Endodermal cell (in vitro differentiated cells): ENCODE data around the gene HIPK1. TPM values are rescaled to one million over a fixed set of nuclear protein-coding genes. Genes with fewer than 3 reads are reported as not detected.

Experiments
- DNase-seq: peaks from one replicate; pipeline ENCODE4 v3.0.0-alpha.2; 2017
- H3K27ac ChIP-seq: 2 replicates; pipeline ENCODE4 v1.5.1; 2013; ENCODE audit warnings: mild to moderate bottlenecking, low read depth, low read length, moderate library complexity
- H3K27me3 ChIP-seq: 2 replicates; pipeline ENCODE4 v1.6.1; 2013; ENCODE audit warnings: mild to moderate bottlenecking, low read length, moderate library complexity; ENCODE audit not compliant: insufficient read depth, control insufficient read depth, poor library complexity, severe bottlenecking
- H3K36me3 ChIP-seq: 2 replicates; pipeline ENCODE4 v1.7.0; 2013; ENCODE audit warnings: mild to moderate bottlenecking, low read length, moderate library complexity; ENCODE audit not compliant: control insufficient read depth, insufficient read depth
- H3K4me1 ChIP-seq: one replicate; pipeline ENCODE4 v1.7.0; 2013; ENCODE audit warnings: low read length; ENCODE audit not compliant: control insufficient read depth, insufficient read depth
- H3K4me3 ChIP-seq: 2 replicates; pipeline ENCODE4 v1.5.1; 2013; ENCODE audit warnings: mild to moderate bottlenecking, low read length, moderate library complexity
- H3K9ac ChIP-seq: 2 replicates; pipeline ENCODE4 v1.6.1; 2013; ENCODE audit warnings: mild to moderate bottlenecking, low read length, moderate library complexity; ENCODE audit not compliant: poor library complexity, severe bottlenecking; ENCODE audit errors: extremely low read depth
- H3K9me3 ChIP-seq: 2 replicates; pipeline ENCODE4 v1.6.1; 2013; ENCODE audit warnings: mild to moderate bottlenecking, low read length, moderate library complexity; ENCODE audit not compliant: control insufficient read depth
- H3K27ac Mint-ChIP-seq: 2 replicates; pipeline ENCODE4 v1.8.0; 2020; ENCODE audit warnings: mixed read lengths
- H3K27me3 Mint-ChIP-seq: 2 replicates; pipeline ENCODE4 v1.8.0; 2021; ENCODE audit warnings: mild to moderate bottlenecking, mixed read lengths; ENCODE audit not compliant: insufficient read depth
- H3K36me3 Mint-ChIP-seq: 2 replicates; pipeline ENCODE4 v1.8.0; 2020; ENCODE audit warnings: low read depth, mixed read lengths
- H3K4me1 Mint-ChIP-seq: 2 replicates; pipeline ENCODE4 v1.8.0; 2020; ENCODE audit warnings: mixed read lengths
- H3K4me3 Mint-ChIP-seq: 2 replicates; pipeline ENCODE4 v1.8.0; 2020; ENCODE audit warnings: mild to moderate bottlenecking, moderate library complexity, mixed read lengths
- H3K9me3 Mint-ChIP-seq: 2 replicates; pipeline ENCODE4 v1.8.0; 2020; ENCODE audit warnings: mild to moderate bottlenecking, mixed read lengths
- WGBS, 2 experiments: methylation state at CpG; one replicate each; pipeline versions ENCODE4 v1.1.5 to v1.1.7; 2013; ENCODE audit warnings: missing lambda C conversion rate in 2 of 2, mixed read lengths in 1 of 2; ENCODE audit not compliant: insufficient coverage in 1 of 2, insufficient read length in 1 of 2; 5-methylcytosine and 5-hydroxymethylcytosine counted together
- total RNA-seq, 2 donors: library from RNA; stranded (reverse); fragmentation: NEBNext Ultra II Directional in 1 of 2; extraction: Animal tissue kit (Norgen Biotek cat#: 25700) in 1 of 2; gene quantifications; 2 replicates in 1 of 2; 3 replicates in 1 of 2; pipeline ENCODE4 v1.2.1, GENCODE V29; 2021
- TF ChIP-seq, protein P1 (sequence below): fragments of 200-600 bp; sonication (generic); conservative IDR thresholded peaks from 2 replicates; pipeline ENCODE4 v1.5.0; 2021; ENCODE audit warnings: antibody characterized with exemption, mild to moderate bottlenecking

The HIPK1 gene
- total RNA-seq, 2 donors from 2014 or later, result 71.4 to 79.2 TPM

GRCh38 chr1:113950908-113951307, 21.8 kb downstream of the HIPK1 start:
- Histone ChIP-seq H3K9ac (no peak overlapping the region), H3K4me1 (peaks cover 15% of the 10 kb centered on the region), H3K27me3 (no peaks in the 10 kb centered on the region), H3K9me3 (no peaks in the 10 kb centered on the region), H3K4me3 (no peak overlapping the region), H3K27ac (no peak overlapping the region), H3K36me3 (peaks cover 25% of the 10 kb centered on the region)
- Mint-ChIP-seq H3K9me3 (no peaks in the 10 kb centered on the region), H3K27ac (no peak overlapping the region), H3K4me1 (peaks cover 26% of the 10 kb centered on the region), H3K4me3 (no peak overlapping the region), H3K36me3 (peaks cover 19% of the 10 kb centered on the region), H3K27me3 (no peaks in the 10 kb centered on the region)
- TF ChIP-seq, protein P1, sequence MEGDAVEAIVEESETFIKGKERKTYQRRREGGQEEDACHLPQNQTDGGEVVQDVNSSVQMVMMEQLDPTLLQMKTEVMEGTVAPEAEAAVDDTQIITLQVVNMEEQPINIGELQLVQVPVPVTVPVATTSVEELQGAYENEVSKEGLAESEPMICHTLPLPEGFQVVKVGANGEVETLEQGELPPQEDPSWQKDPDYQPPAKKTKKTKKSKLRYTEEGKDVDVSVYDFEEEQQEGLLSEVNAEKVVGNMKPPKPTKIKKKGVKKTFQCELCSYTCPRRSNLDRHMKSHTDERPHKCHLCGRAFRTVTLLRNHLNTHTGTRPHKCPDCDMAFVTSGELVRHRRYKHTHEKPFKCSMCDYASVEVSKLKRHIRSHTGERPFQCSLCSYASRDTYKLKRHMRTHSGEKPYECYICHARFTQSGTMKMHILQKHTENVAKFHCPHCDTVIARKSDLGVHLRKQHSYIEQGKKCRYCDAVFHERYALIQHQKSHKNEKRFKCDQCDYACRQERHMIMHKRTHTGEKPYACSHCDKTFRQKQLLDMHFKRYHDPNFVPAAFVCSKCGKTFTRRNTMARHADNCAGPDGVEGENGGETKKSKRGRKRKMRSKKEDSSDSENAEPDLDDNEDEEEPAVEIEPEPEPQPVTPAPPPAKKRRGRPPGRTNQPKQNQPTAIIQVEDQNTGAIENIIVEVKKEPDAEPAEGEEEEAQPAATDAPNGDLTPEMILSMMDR, result no peak
- no peak for DNase-seq
- WGBS, 2 experiments, result 100% methylated on average over 1 of the region's 1 CpG; no CpG with 5 or more reads in 1 of the 2 experiments

- Histone ChIP-seq H3K27me3 (no peaks in the 10 kb centered on the region), H3K4me1 (peaks cover 10% of the 10 kb centered on the region), H3K4me3 (no peak overlapping the region), H3K27ac (no peak overlapping the region), H3K9me3 (no peaks in the 10 kb centered on the region), H3K36me3 (peaks cover 33% of the 10 kb centered on the region), H3K9ac (no peak overlapping the region)
- no peak overlapping the region for H3K27ac Mint-ChIP-seq
- no peaks in the 10 kb centered on the region for H3K27me3 Mint-ChIP-seq
- TF ChIP-seq, protein P1, result no peak
- no peak for DNase-seq
- no peak overlapping the region for H3K4me3 Mint-ChIP-seq
- peaks cover 24% of the 10 kb centered on the region for H3K36me3 Mint-ChIP-seq
- H3K4me1 Mint-ChIP-seq, result peaks cover 18% of the 10 kb centered on the region
- 80 to 100% methylated on average over 1 to 2 of the region's 2 CpGs for WGBS, 2 experiments
- no peaks in the 10 kb centered on the region for H3K9me3 Mint-ChIP-seq
Measured at GRCh38 chr1:113951719-113952118, 22.6 kb downstream of the HIPK1 start.

DNA sequence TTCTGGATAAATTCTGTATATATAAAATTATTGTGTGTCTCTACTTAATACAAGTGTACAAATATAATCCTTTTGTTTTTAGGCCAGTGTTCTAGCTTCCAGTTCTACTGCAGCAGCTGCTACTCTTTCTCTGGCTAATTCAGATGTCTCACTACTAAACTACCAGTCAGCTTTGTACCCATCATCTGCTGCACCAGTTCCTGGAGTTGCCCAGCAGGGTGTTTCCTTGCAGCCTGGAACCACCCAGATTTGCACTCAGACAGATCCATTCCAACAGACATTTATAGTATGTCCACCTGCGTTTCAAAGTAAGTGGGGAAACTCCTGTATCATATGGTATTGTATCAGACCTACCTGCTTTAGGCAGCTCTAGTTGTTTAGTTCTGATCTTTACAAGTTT, 28.9 kb downstream of the HIPK1 start:
- Mint-ChIP-seq H3K27ac (no peak overlapping the region), H3K4me1 (no peaks in the 10 kb centered on the region), H3K36me3 (peaks cover 60% of the 10 kb centered on the region), H3K9me3 (no peaks in the 10 kb centered on the region), H3K4me3 (no peak overlapping the region), H3K27me3 (no peaks in the 10 kb centered on the region)
- no peak overlapping the region for H3K9ac ChIP-seq
- no peaks in the 10 kb centered on the region for H3K27me3 ChIP-seq
- 100% methylated on average over 1 of the region's 1 CpG; no CpG with 5 or more reads in 1 of the 2 experiments for WGBS, 2 experiments
- H3K4me1 ChIP-seq, result no peaks in the 10 kb centered on the region
- H3K9me3 ChIP-seq, result no peaks in the 10 kb centered on the region
- H3K4me3 ChIP-seq, result no peak overlapping the region
- no peak overlapping the region for H3K27ac ChIP-seq
- peaks cover 85% of the 10 kb centered on the region for H3K36me3 ChIP-seq
- no peak for DNase-seq
- TF ChIP-seq, protein P1, result no peak
